ENCODE data around the gene CLDN24. TPM values are rescaled to one million over a fixed set of nuclear protein-coding genes. Genes with fewer than 3 reads are reported as not detected.

Gene CLDN24
- total RNA-seq (not detected), polyA plus RNA-seq (1 to 10 TPM in 1 of 3 donors, not detected in 2; 1.6 TPM), total RNA-seq (0 reads per million in 6 experiments)

DNA sequence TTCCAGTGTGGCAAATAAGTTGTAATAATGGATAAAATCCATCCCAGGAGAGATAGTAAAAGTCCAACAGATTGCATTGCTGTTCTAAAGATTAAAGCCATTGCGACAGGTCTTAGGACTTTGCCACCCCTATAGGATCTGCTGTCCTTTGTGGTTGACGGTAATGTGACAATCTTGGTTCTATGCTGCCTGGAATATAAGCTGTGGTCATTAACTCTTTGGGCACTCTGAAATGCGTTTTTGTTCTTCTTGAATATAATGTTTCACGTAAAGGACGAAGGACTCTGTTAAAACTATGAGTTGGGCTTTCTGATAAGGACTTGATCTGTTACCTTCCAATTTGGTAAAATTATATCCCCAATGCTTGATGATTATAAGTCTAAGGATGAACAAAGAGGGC is at the start of gene CLDN24:
TSS of gene CLDN24 (minus strand) at position 101 of the 400 bp plus-strand sequence. CDS start at position 101, 0 bp downstream.
- Mint-ChIP-seq H3K36me3 (no peaks in the 10 kb centered on the region), H3K4me3 (peak within 1 kb of the TSS in 5 of 10 donors; percentile 10 to 69 (median 40)), H3K9me3 (peaks cover 0 to 4% (median 0%) of the 10 kb centered on the region in 9 donors), H3K4me1 (peaks cover 1 to 24% (median 19%) of the 10 kb centered on the region in 4 donors), H3K27ac (peak within 1 kb of the TSS in 7 of 10 donors; percentile 14 to 66 (median 41)), H3K27me3 (peaks cover 0 to 6% (median 4%) of the 10 kb centered on the region in 5 donors)
- POLR2A ChIA-PET, result no interaction called here
- ATAC-seq, result no peak
- no peak for DNase-seq

DNA sequence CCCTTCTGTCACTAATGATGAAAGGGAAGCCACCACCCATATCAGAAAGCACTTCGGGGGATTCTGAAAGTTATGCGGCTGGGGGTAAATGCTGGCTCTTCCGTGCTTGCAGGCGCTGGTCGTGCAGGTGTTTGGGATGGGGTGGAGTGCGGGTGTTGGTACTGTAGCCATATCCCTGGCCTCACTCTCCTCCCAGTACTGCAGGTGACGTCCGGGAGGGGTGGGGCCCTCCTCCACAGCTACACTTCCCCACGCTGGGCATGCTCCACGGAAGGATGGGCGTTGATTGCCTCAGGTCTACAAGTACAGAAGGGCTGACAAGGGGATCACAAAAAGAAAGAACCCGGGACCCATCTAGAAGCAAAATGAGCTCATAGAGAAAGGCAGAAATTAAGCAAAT is 48.6 kb upstream of the CLDN24 start:
- H3K27me3 Mint-ChIP-seq, result peaks cover 0 to 4% (median 0%) of the 10 kb centered on the region in 5 donors
- no peak for ATAC-seq
- peaks cover 0 to 13% (median 4%) of the 10 kb centered on the region in 3 donors for H3K36me3 Mint-ChIP-seq
- no peaks in the 10 kb centered on the region for H3K4me1 Mint-ChIP-seq
- DNase-seq, result no peak
- POLR2A ChIA-PET, result no interaction called here
- H3K4me3 Mint-ChIP-seq, result no peak overlapping the region
- H3K27ac Mint-ChIP-seq, result no peak overlapping the region
- H3K9me3 Mint-ChIP-seq, result peaks cover 0 to 20% (median 5%) of the 10 kb centered on the region in 9 donors

DNA sequence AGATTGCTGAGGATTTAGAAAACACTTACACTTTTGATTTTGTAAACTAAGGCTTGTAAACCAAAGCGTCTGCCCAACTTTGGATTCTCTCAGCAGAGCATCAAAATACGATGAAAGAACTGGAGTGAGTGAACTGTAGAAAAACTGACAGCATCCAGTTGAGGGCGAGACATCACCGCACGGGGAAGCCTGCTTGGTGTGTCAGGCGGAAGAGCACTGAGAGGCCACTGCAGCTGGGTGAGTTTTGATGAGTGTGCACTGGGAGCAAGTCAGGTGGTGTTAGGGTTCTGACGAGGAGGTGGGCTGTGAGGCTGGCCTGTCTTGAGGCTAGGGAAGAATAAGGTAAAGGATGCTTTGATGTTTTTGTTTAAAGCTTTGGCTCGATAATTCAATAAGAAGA is 46.8 kb upstream of the CLDN24 start:
- peaks cover 0 to 20% (median 5%) of the 10 kb centered on the region in 9 donors for H3K9me3 Mint-ChIP-seq
- peaks cover 0 to 13% (median 4%) of the 10 kb centered on the region in 3 donors for H3K36me3 Mint-ChIP-seq
- no peak overlapping the region for H3K27ac Mint-ChIP-seq
- no peak overlapping the region for H3K4me3 Mint-ChIP-seq
- no peak for ATAC-seq
- H3K27me3 Mint-ChIP-seq, result peaks cover 0 to 4% (median 0%) of the 10 kb centered on the region in 5 donors
- no peak for DNase-seq
- POLR2A ChIA-PET, result no interaction called here
- no peaks in the 10 kb centered on the region for H3K4me1 Mint-ChIP-seq

DNA sequence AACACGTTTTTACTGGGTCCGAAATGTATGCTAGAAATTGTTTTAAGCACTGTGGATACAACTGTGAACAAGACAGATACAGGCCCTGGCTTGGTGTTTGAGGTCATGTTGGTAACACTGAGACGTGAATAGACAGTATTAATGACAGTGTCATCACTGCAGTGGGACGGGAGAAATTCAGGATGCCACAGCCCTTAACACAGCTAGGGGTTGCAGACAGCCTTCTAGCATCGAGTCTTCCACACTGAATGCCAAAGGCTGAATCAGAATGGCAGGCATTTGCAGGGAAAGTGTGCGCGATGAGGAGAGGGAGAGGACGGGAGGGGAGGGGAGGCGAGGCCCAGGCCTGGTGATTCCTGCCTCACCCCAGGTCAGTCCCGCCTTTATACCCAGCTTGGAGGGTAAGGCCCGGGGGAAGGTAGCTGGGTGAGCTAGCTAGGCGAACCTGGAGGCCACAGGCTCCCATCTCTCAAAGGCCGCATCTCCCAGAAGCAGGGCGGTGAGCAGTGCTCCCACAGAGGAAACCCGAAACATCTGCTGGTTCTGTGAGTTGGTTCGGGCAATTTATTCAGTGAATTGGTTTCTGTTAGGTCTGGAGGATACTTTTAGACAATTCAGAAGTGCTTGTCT is 44.1 kb upstream of the CLDN24 start:
- Mint-ChIP-seq H3K4me3 (no peak overlapping the region), H3K9me3 (no peaks in the 10 kb centered on the region), H3K27ac (no peak overlapping the region), H3K4me1 (no peaks in the 10 kb centered on the region), H3K27me3 (peaks cover 0 to 4% (median 0%) of the 10 kb centered on the region in 5 donors), H3K36me3 (no peaks in the 10 kb centered on the region)
- POLR2A ChIA-PET, result no interaction called here
- DNase-seq (no peak), ATAC-seq (no peak)

DNA sequence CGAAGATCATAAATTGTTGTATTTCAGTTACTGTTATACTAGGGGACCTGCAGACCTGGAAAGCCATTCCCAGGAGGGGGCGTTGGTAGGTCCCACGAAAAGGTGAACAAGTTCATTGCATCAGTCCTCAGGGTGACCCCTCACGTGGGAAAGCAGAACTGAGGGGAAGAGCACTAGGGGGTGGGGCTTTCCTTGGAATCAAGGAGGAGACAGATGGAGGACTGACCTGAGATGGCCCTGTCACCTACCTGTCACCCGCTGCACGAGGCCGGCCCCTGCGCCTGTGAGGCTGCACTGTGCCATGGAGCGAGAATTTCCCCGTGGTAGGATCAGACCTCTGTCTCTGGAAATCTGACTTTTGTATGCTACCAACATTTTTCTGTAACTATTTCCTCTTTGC is 41.8 kb upstream of the CLDN24 start:
- Mint-ChIP-seq H3K27me3 (peaks cover 0 to 3% (median 0%) of the 10 kb centered on the region in 5 donors), H3K27ac (no peak overlapping the region), H3K36me3 (no peaks in the 10 kb centered on the region), H3K4me3 (no peak overlapping the region), H3K9me3 (no peaks in the 10 kb centered on the region), H3K4me1 (no peaks in the 10 kb centered on the region)
- POLR2A ChIA-PET, result no interaction called here
- DNase-seq (no peak), ATAC-seq (no peak)

DNA sequence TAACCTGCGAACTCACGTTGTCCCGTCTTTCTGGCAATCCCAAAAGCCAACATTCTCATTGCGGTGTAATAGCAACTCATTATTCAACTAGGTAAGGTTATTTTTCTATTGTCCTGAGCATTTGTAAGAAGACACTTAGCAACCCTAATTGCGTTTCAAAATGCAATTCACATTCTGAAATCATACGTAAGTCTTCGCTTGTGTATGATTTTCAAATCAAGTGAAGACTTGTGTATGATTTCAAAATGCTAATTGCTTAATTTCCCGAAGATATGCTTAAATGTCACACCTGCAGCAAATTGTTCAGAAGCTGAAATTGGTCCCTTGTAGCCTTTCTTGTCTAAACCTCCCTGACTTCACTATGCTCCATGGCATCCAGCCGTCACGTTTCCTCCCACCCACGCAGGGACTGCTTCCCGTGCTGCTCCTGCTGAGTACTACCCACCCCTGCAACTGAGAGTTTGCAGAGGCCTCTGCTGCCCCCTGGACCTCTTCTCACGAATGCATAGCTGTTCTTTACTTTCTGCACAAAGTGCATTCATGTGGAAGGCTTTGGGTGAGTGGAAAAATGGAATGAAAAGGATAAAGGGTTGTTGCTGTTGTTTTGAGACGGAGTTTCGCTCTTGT is 40.8 kb upstream of the CLDN24 start:
- no peaks in the 10 kb centered on the region for H3K9me3 Mint-ChIP-seq
- POLR2A ChIA-PET, result interaction anchor here (0.6 kb wide), 1 partner anchor 359 kb away, joined by 5 read pairs; no protein-coding TSS in a partner anchor
- no peaks in the 10 kb centered on the region for H3K36me3 Mint-ChIP-seq
- ATAC-seq (no peak), DNase-seq (no peak)
- no peak overlapping the region for H3K4me3 Mint-ChIP-seq
- peaks cover 0 to 1% (median 0%) of the 10 kb centered on the region in 5 donors for H3K27me3 Mint-ChIP-seq
- no peaks in the 10 kb centered on the region for H3K4me1 Mint-ChIP-seq
- H3K27ac Mint-ChIP-seq, result peak overlapping the region in 1 of 10 donors; percentile 37

DNA sequence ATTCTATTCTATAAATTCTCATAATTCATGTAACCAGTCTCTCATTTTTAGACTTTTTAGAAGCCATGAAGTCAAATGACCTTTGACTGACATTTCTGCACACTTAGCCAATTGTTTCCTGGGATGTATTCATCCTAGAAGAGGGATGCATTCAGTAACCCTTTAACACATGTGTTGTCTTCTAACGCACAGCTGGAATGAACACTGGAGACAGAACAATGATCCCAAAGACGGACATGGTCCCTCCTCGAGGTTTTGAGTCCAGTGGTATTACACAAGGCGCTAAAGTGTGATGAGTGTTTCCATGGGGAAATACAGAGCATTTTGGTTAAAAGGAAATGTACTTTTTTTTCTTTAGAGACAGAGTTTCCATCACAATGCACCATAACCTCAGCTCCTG is 39.8 kb upstream of the CLDN24 start:
- Mint-ChIP-seq H3K27ac (no peak overlapping the region), H3K4me1 (no peaks in the 10 kb centered on the region), H3K4me3 (no peak overlapping the region), H3K27me3 (peaks cover 2 to 7% (median 5%) of the 10 kb centered on the region in 5 donors), H3K36me3 (no peaks in the 10 kb centered on the region), H3K9me3 (no peaks in the 10 kb centered on the region)
- ATAC-seq (no peak), DNase-seq (no peak)
- POLR2A ChIA-PET, result no interaction called here

DNA sequence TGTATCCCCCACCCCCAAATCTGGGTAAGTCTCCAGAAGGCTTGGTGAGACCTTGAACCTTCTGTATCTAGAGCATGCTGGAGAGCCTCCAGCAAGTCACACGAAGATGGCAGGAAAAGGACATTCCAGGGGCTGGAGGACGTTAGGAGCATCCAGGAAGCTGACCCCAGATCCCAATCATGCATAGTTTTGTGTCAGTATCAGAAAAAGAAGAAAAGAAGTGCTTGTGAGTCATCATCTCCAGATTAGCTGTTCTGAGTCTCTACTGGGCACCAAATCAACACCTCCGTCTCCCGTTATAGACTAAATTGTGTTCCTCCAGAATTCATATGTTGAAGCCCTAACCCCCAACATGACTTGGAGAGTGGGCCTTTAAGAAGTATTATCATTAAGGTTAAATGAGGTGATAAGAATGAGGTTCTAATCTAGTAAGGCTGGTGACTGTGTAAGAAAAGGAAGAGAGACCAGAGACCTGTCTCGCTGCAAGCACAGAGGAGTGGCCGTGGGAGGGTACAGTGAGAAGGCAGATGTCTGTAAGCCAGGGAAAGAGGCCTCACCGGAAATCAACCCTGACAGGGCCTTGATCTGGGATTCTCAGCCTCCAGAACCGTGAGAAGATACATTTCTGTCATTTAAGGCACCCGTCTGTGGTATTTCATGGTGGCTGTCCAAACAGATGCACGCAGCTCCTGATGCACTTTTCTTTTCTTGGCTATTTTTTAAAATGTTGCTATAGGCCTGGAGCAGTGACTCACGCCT is 38.1 kb upstream of the CLDN24 start:
- no peaks in the 10 kb centered on the region for H3K36me3 Mint-ChIP-seq
- POLR2A ChIA-PET, result no interaction called here
- no peak for DNase-seq
- peaks cover 2 to 11% (median 5%) of the 10 kb centered on the region in 5 donors for H3K27me3 Mint-ChIP-seq
- ATAC-seq, result no peak
- H3K27ac Mint-ChIP-seq, result no peak overlapping the region
- H3K4me3 Mint-ChIP-seq, result no peak overlapping the region
- H3K4me1 Mint-ChIP-seq, result no peaks in the 10 kb centered on the region
- H3K9me3 Mint-ChIP-seq, result no peaks in the 10 kb centered on the region

DNA sequence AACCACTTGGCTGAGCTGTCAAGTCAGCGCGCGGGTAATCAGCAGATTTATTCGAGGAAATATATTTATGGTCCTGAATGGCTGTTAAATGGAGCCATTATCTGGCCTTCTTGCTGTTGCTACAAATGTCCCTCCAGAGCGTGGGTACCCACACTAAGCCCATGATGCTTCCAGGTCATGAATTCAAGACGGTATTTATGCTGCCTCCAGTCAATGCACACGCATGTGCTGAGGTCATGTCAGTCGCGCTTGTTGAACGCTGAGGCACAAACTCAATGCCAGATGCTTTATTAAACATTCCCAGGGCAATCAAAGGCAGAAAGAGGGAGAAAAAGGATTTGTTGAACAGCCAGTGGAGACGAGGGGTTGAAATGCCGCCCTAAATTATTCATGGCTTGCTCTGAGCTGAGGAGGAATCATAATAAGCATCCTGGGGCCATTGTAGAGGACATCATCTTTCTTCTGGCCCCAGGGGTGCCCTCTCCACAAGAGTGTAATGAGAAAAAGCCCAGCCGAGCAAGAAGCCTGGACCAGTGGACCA is 36.1 kb upstream of the CLDN24 start:
- POLR2A ChIA-PET, result no interaction called here
- ATAC-seq, result no peak
- Mint-ChIP-seq H3K27me3 (peaks cover 2 to 11% (median 5%) of the 10 kb centered on the region in 5 donors), H3K27ac (no peak overlapping the region), H3K36me3 (no peaks in the 10 kb centered on the region), H3K4me3 (no peak overlapping the region), H3K4me1 (no peaks in the 10 kb centered on the region), H3K9me3 (no peaks in the 10 kb centered on the region)
- DNase-seq, result no peak

DNA sequence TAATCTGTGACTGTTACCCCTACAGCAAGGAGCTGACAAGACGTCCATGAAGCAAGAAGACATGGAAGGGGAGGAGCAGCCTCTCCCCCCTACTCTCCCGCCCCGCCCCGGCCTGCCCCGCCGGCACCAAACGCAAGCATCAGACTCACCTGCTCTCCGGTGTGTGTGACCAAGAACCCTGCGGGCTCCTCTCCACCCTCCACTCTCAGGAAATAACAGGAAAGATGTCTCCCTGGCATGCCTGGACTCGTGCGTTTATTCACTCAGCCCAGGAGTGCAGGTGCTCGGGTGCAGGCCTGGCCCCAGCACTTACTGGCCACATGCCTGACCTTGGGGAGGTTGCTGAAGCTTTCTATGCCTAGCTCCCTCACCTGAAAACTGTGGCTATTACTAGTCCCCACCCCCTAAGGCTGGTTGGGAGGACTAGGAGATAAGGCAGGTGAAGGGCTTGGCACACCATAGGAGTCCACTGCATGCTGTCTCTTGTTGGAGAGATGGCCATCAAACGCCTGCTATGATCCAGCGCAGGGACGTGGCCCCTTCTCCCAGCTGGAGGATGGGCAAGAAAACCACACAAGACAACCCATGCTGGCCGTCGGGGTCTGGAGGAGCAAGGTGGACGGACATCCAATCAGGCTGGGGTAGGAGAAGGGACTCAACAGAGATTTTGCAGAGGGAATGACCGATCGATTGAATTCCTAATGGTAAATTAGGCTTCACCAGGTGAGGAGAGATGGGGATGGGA is 34.9 kb upstream of the CLDN24 start:
- no peak for DNase-seq
- Mint-ChIP-seq H3K36me3 (no peaks in the 10 kb centered on the region), H3K4me3 (no peak overlapping the region), H3K27me3 (peaks cover 2 to 15% (median 5%) of the 10 kb centered on the region in 5 donors), H3K9me3 (no peaks in the 10 kb centered on the region), H3K27ac (no peak overlapping the region), H3K4me1 (no peaks in the 10 kb centered on the region)
- ATAC-seq, result no peak
- POLR2A ChIA-PET, result no interaction called here

DNA sequence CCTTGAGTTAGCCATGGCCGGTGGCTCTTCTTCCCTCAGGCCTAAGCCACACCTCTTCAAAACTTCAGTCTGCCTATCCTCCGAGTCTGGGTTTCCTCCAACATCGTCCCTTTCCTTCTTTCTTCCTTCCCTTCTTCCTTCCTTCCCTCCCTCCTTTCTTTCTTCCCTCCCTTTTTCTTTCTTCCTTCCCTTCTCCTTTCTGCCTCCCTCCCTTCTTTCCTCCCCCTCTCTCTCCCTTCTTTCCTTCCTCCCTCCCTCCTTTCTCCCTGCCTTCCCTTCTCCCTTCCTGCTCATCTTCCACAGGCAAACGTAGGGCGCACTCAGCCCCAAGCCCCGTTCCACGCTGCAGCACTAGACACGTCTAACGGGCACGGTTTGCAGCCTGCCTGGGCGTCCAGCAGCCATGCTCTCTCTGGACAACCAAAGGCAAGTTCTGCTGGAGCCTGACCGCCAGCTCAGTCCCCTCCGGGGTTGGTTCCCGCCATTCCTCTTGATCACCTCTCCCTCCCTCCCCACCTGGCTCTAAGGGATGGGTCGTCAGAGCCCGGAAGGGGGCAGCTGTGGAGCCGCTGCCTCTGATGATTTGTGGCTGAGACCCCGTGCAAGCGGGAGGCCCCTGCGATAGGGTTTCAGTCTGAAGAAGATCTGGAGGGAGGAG is 34.1 kb upstream of the CLDN24 start:
- ATAC-seq (no peak), DNase-seq (no peak)
- H3K4me3 Mint-ChIP-seq, result no peak overlapping the region
- H3K9me3 Mint-ChIP-seq, result no peaks in the 10 kb centered on the region
- H3K36me3 Mint-ChIP-seq, result no peaks in the 10 kb centered on the region
- H3K27ac Mint-ChIP-seq, result no peak overlapping the region
- H3K4me1 Mint-ChIP-seq, result no peaks in the 10 kb centered on the region
- H3K27me3 Mint-ChIP-seq, result peaks cover 2 to 18% (median 8%) of the 10 kb centered on the region in 5 donors
- POLR2A ChIA-PET, result no interaction called here

DNA sequence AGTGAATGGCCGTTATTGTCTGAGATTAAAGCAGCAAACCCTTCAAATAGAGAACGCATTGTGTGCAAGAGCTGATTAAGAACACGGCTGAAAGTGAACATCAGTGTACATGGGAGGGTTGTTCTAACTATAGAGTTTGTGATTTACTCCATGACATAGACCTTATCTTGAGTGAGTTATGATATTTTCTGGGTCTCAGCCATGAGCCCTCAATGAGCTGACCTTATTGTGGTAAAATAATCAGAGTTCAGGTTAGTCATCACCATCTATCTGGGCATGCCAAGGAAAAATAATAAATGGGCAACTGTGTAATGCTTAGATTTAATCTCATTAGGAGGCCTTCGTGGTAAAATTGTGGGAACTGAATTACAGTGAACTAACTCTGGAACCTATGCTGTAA is 33.2 kb upstream of the CLDN24 start:
- ATAC-seq (no peak), DNase-seq (no peak)
- Mint-ChIP-seq H3K4me3 (no peak overlapping the region), H3K27me3 (peaks cover 8 to 27% (median 15%) of the 10 kb centered on the region in 5 donors), H3K27ac (no peak overlapping the region), H3K9me3 (no peaks in the 10 kb centered on the region), H3K36me3 (no peaks in the 10 kb centered on the region), H3K4me1 (no peaks in the 10 kb centered on the region)
- POLR2A ChIA-PET, result no interaction called here

Measured in naive thymus-derived CD8-positive, alpha-beta T cell (primary cell).